IMR-90 (cell line): ENCODE measurements around the gene VPS26A. TPM values are rescaled to one million over a fixed set of nuclear protein-coding genes. Genes with fewer than 3 reads are reported as not detected.

Experiments used
- ATAC-seq: fragments of 200-7000 bp; cut with Tn5 transposase; 2 replicates; pipeline ENCODE4 v1.9.1; 2020; ENCODE audit warnings: low read depth, mild to moderate bottlenecking, moderate library complexity
- BruUV-seq: library from RNA; stranded (reverse); fragments of 400-500 nt; replicated peaks from 2 replicates; lab custom pipeline; 2021; lab: Mats Ljungman, UMichigan
- CTCF ChIA-PET: fragments of 300-600 bp; formaldehyde crosslinking; extraction: SDS; loops from one replicate; lab custom pipeline; 2021; ENCODE audit warnings: antibody characterized with exemption; lab: Yijun Ruan, JAX
- POLR2A ChIA-PET: fragments of 300-600 bp; sonication (Branson Sonifier 250); formaldehyde crosslinking; loops from one replicate; lab custom pipeline; 2022; ENCODE audit warnings: antibody characterized with exemption; ENCODE audit not compliant: unreplicated experiment; lab: Charles Lee
- DNase-seq: peaks from one replicate; pipeline ENCODE4 v3.0.0; 2013
- H2AFZ ChIP-seq: replicated peaks from 2 replicates; pipeline ENCODE3; 2013; ENCODE audit warnings: low read length, mild to moderate bottlenecking; ENCODE audit not compliant: poor library complexity
- H2AK5ac ChIP-seq: 2 replicates; pipeline ENCODE4 v1.6.1; 2013; ENCODE audit warnings: low read depth, low read length, inconsistent platforms
- H2AK9ac ChIP-seq: replicated peaks from 2 replicates; pipeline ENCODE3; 2013; ENCODE audit warnings: mild to moderate bottlenecking, low read depth, low read length, moderate library complexity; ENCODE audit not compliant: poor library complexity
- H2BK120ac ChIP-seq: 2 replicates; pipeline ENCODE4 v1.6.1; 2013; ENCODE audit warnings: low read depth, low read length, inconsistent platforms
- H2BK15ac ChIP-seq: 3 replicates; pipeline ENCODE4 v1.6.1; 2013; ENCODE audit warnings: low read depth, low read length, inconsistent platforms
- H2BK20ac ChIP-seq: 2 replicates; pipeline ENCODE4 v1.6.1; 2013; ENCODE audit warnings: low read depth, mild to moderate bottlenecking, inconsistent platforms, low read length, moderate library complexity
- H2BK5ac ChIP-seq: 2 replicates; pipeline ENCODE4 v1.6.1; 2013; ENCODE audit warnings: mild to moderate bottlenecking, low read depth, low read length, inconsistent platforms; ENCODE audit not compliant: poor library complexity, severe bottlenecking
- H3K14ac ChIP-seq: replicated peaks from 2 replicates; pipeline ENCODE4 v1.6.1; 2013; ENCODE audit warnings: low read depth, low read length, inconsistent platforms
- H3K18ac ChIP-seq: 2 replicates; pipeline ENCODE4 v1.6.1; 2013; ENCODE audit warnings: low read depth, low read length, control low read depth
- H3K23ac ChIP-seq: 2 replicates; pipeline ENCODE4 v1.6.1; 2013; ENCODE audit warnings: low read depth, low read length, inconsistent platforms
- H3K27ac ChIP-seq: 2 replicates; pipeline ENCODE4 v1.5.1; 2013; ENCODE audit warnings: mild to moderate bottlenecking, control low read depth, low read length; ENCODE audit not compliant: insufficient read depth
- H3K27me3 ChIP-seq: 2 replicates; pipeline ENCODE4 v1.6.1; 2013; ENCODE audit warnings: low read length; ENCODE audit not compliant: control insufficient read depth, insufficient read depth
- H3K36me3 ChIP-seq: 2 replicates; pipeline ENCODE4 v1.6.1; 2013; ENCODE audit warnings: low read length, mixed read lengths; ENCODE audit not compliant: control insufficient read depth, insufficient read depth
- H3K4ac ChIP-seq: 2 replicates; pipeline ENCODE4 v1.6.1; 2013; ENCODE audit warnings: low read depth, low read length, inconsistent platforms
- H3K4me1 ChIP-seq: 2 replicates; pipeline ENCODE4 v1.6.1; 2013; ENCODE audit warnings: low read length, mixed read lengths; ENCODE audit not compliant: control insufficient read depth, insufficient read depth
- H3K4me2 ChIP-seq: 2 replicates; pipeline ENCODE4 v1.6.1; 2013; ENCODE audit warnings: low read depth, mild to moderate bottlenecking, control low read depth, low read length, moderate library complexity
- H3K4me3 ChIP-seq: 2 replicates; pipeline ENCODE4 v1.5.1; 2013; ENCODE audit warnings: low read depth, mild to moderate bottlenecking, control low read depth, low read length, moderate library complexity; ENCODE audit not compliant: insufficient read depth
- H3K56ac ChIP-seq: 2 replicates; pipeline ENCODE4 v1.6.1; 2013; ENCODE audit warnings: low read length, inconsistent platforms; ENCODE audit not compliant: insufficient read depth; ENCODE audit errors: extremely low read depth
- H3K79me1 ChIP-seq, 2 experiments: 2 replicates each; pipeline ENCODE4 v1.6.1; 2013; ENCODE audit warnings: low read length in 2 of 2, inconsistent platforms in 1 of 2, low read depth in 1 of 2
- H3K9ac ChIP-seq: 2 replicates; pipeline ENCODE4 v1.6.1; 2013; ENCODE audit warnings: low read depth, low read length, control low read depth
- H3K9me1 ChIP-seq: 2 replicates; pipeline ENCODE4 v1.6.1; 2013; ENCODE audit warnings: low read length, inconsistent platforms; ENCODE audit not compliant: insufficient read depth
- H3K9me3 ChIP-seq: 2 replicates; pipeline ENCODE4 v1.6.1; 2013; ENCODE audit warnings: low read length; ENCODE audit not compliant: control insufficient read depth, insufficient read depth
- H4K20me1 ChIP-seq: 2 replicates; pipeline ENCODE4 v1.6.1; 2013; ENCODE audit warnings: low read length, inconsistent platforms; ENCODE audit not compliant: insufficient read depth
- H4K5ac ChIP-seq: 2 replicates; pipeline ENCODE4 v1.6.1; 2013; ENCODE audit warnings: mild to moderate bottlenecking, low read depth, low read length, control low read depth
- H4K8ac ChIP-seq, 2 experiments: 2 replicates each; pipeline ENCODE4 v1.6.1; 2013; ENCODE audit warnings: low read depth in 2 of 2, low read length in 2 of 2, control low read depth in 1 of 2, inconsistent platforms in 1 of 2
- H4K91ac ChIP-seq: 2 replicates; pipeline ENCODE4 v1.6.1; 2013; ENCODE audit warnings: low read depth, low read length, inconsistent platforms; ENCODE audit not compliant: insufficient read depth
- FOS ChIP-seq: fragments of 150-350 bp; IDR thresholded peaks from 2 replicates; pipeline ENCODE4 v1.6.1; 2016; ENCODE audit warnings: low read depth, low read length
- MAFK ChIP-seq: IDR thresholded peaks from 2 replicates; pipeline ENCODE4 v1.6.1; 2012; ENCODE audit warnings: low read depth, low read length, improper control_type of control experiment
- MXI1 ChIP-seq: IDR thresholded peaks from 2 replicates; pipeline ENCODE4 v1.6.1; 2012; ENCODE audit warnings: low read depth, mild to moderate bottlenecking, low read length, moderate library complexity, borderline replicate concordance
- NFE2L2 ChIP-seq: fragments of 150-350 bp; IDR thresholded peaks from 2 replicates; pipeline ENCODE4 v1.6.1; 2016; ENCODE audit warnings: low read depth, mild to moderate bottlenecking, low read length
- POLR2A ChIP-seq: IDR thresholded peaks from 2 replicates; pipeline ENCODE4 v1.6.1; 2012; ENCODE audit warnings: mild to moderate bottlenecking, low read depth, low read length
- WGBS, 2 experiments: methylation state at CpG; one replicate each; pipeline versions ENCODE4 v1.1.5 to v1.1.7; 2013; ENCODE audit warnings: missing lambda C conversion rate in 2 of 2; ENCODE audit not compliant: insufficient read length in 1 of 2; ENCODE audit errors: extremely low coverage in 2 of 2; 5-methylcytosine and 5-hydroxymethylcytosine counted together
- dilution Hi-C: fragments of 300-500 bp; cut with HindIII; formaldehyde crosslinking; loops from one replicate; pipeline ENCODE4 v1.14.3; 2018; ENCODE audit warnings: low sequenced_read_pairs; ENCODE audit not compliant: unreplicated experiment
- in situ Hi-C: fragments of 300-500 bp; cut with MboI; formaldehyde crosslinking; loops from 3 replicates; pipeline ENCODE4 v1.14.3; 2019; ENCODE audit warnings: low sequenced_read_pairs, inconsistent platforms, mixed read lengths
- intact Hi-C: fragments of 100-400 bp; cut with micrococcal nuclease; formaldehyde crosslinking; loops from 2 replicates; pipeline ENCODE4 v1.10.0; 2022
- polyA plus RNA-seq, 3 experiments: library from polyadenylated mRNA; depleted of rRNA; stranded (reverse); fragments of >200 nt; gene quantifications; 2 replicates each; pipeline ENCODE4 v1.2.3, GENCODE V29; 2012; ENCODE audit warnings: low replicate concordance in 1 of 3
- total RNA-seq: library from RNA; depleted of rRNA; stranded (reverse); fragments of >200 nt; gene quantifications from 2 replicates; pipeline ENCODE4 v1.2.3, GENCODE V29; 2012
- TF ChIP-seq, protein P1 (sequence below): fragments of 150-350 bp; IDR thresholded peaks from 2 replicates; pipeline ENCODE4 v1.6.1; 2016; ENCODE audit warnings: low read depth, mild to moderate bottlenecking, low read length, moderate library complexity, borderline replicate concordance

Gene VPS26A
- total and polyA plus RNA-seq, 2 of the 4 experiments (the other 2 are of a cell fraction): 7.2 to 18.7 TPM

DNA sequence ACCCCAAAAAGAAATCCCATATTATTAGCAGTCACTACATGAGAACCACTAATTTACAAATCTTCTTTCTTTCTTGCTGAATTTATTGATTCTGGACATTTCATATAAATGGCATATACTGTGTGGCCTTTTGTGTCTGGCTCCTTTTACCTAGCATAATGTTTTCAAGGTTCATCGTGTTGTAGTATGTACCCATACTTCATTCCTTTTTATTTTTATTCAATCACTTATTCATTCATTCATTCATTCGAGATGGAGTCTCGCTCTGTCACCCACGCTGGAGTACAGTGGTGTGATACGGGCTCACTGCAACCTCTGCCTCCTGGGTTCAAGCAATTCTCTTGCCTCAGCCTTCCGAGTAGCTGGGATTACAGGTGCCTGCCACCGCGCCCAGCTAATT, 21.9 kb downstream of the VPS26A start:
- WGBS, 2 experiments: 100% methylated on average over 4 of the region's 8 CpGs; no CpG with 5 or more reads in 1 of the 2 experiments
- TF ChIP-seq MXI1: no peak
- TF ChIP-seq, protein P1, sequence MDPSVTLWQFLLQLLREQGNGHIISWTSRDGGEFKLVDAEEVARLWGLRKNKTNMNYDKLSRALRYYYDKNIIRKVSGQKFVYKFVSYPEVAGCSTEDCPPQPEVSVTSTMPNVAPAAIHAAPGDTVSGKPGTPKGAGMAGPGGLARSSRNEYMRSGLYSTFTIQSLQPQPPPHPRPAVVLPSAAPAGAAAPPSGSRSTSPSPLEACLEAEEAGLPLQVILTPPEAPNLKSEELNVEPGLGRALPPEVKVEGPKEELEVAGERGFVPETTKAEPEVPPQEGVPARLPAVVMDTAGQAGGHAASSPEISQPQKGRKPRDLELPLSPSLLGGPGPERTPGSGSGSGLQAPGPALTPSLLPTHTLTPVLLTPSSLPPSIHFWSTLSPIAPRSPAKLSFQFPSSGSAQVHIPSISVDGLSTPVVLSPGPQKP: no peak
- TF ChIP-seq MAFK: no peak
- TF ChIP-seq POLR2A: no peak
- TF ChIP-seq NFE2L2: no peak
- no peak for TF ChIP-seq FOS
- Histone ChIP-seq H3K14ac (no peak overlapping the region), H4K20me1 (peaks cover 13% of the 10 kb centered on the region; the same call in 1 of the 2 replicates), H3K27ac (no peak overlapping the region), H3K36me3 (peaks cover 1% of the 10 kb centered on the region; the same call in 1 of the 2 replicates), H4K91ac (no peak overlapping the region), H3K4me3 (no peak overlapping the region), H2AK9ac (no peak overlapping the region), H2AFZ (no peak overlapping the region), H2BK15ac (no peak overlapping the region), H2AK5ac (no peak overlapping the region), H2BK5ac (no peak overlapping the region), H3K9me3 (no peaks in the 10 kb centered on the region), H3K27me3 (no peaks in the 10 kb centered on the region), H3K79me1 (peaks cover 20 to 67% of the 10 kb centered on the region in 2 experiments), H3K9ac (no peak overlapping the region), H4K5ac (no peak overlapping the region), H3K56ac (no peak overlapping the region), H3K9me1 (peaks cover 3% of the 10 kb centered on the region; the same call in 1 of the 2 replicates), H3K4ac (no peak overlapping the region), H4K8ac (no peak overlapping the region), H3K18ac (no peak overlapping the region), H3K23ac (no peak overlapping the region), H2BK120ac (no peak overlapping the region), H3K4me1 (no peaks in the 10 kb centered on the region), H3K4me2 (no peak overlapping the region), H2BK20ac (no peak overlapping the region)
- ChIA-PET CTCF (no interaction called here), POLR2A (no interaction called here)
- dilution Hi-C loops: no loop called here
- in situ Hi-C loops: no loop called here
- ATAC-seq: no peak
- no TSS peak for BruUV-seq
- intact Hi-C loops: no loop called here
- DNase-seq: no peak
